Sciatic nerve (tissue), 2 donors: ENCODE results near the gene PPP2R5A. TPM values are rescaled to one million over a fixed set of nuclear protein-coding genes. Genes with fewer than 3 reads are reported as not detected.
"Not testable (repeated sequence)": the region's sequence is repeated elsewhere in the genome, so short reads cannot be mapped to it uniquely, and the experiment has no call there.

Experiments
- ATAC-seq: fragments of 200-7000 bp; cut with Tn5 transposase; one replicate; pipeline ENCODE4 v1.9.1; 2020; ENCODE audit warnings: mild to moderate bottlenecking, moderate library complexity
- DNase-seq: peaks from one replicate; pipeline ENCODE4 v3.0.0-alpha.2; 2020; ENCODE audit warnings: low spot score
- intact Hi-C: fragments of 100-400 bp; cut with DNase I; formaldehyde crosslinking; loops from one replicate; pipeline ENCODE4 v1.14.2; 2022
- total RNA-seq: library from RNA; stranded (reverse); fragmentation: NEBNext Ultra II Directional; extraction: Animal tissue kit (Norgen Biotek cat#: 25700); gene quantifications from one replicate; pipeline ENCODE4 v1.2.1, GENCODE V29; 2021
- donor health status: DM: no; HTN: no; CAD: no.
- donor health status: DM: no; HTN: no; CAD: no.

Gene PPP2R5A
- total RNA-seq, 1 donor from 2014 or later: 39.1 TPM

DNA sequence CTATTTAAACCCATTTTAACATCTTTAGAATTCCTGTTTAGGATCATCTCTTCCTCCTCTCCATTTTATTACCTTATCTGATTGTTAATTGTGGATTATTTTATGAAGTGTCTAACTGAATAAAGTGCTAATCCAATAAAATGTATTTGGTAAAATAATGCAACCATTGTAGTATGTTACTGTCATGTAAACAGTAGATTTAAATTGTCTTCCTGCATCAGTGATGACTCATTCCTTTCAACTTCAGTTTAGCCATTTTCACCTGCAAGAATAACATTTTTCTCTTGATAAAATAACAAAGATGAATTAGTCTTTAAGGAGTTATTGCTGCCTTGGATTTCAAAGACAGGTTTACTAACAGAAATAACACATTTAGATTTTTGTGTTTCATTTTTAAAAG is 5.4 kb downstream of the PPP2R5A start:
- intact Hi-C loops: loop anchor here (5.0 kb wide), 1 partner anchor 223 kb away; no protein-coding TSS in a partner anchor
- no peak for DNase-seq
- no peak for ATAC-seq

DNA sequence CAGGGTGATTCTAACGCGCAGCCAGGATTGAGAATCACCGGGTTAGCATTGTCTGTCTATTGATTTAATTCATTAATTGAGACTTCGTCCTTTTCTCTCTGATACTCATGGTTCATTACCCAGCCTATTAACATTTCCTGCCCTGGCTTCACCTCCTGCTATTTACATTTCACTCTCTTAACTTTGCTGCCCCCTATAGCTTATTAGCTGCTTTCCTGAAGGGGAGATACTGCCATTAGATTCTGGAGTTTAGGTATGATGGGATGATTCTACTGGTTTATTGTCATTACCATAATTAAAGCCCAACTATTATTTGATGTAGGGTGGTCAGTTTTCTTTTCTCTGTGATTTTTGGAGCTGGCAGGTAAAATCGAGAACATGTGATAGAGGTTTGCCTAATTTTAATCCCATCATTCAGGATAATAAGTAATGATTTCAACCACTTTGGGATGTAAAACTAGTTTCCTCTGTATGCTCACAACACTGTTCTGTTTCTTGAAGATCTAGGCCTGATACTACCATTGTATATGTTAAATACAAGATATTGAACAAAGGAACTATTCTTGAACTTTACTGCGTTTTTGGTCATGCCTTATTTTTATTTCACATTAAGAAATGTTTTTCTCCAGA is 6.4 kb downstream of the PPP2R5A start:
- ATAC-seq (peak; percentile 61), DNase-seq (no peak)
- intact Hi-C loops: loop anchor here (5.0 kb wide), 1 partner anchor 224 kb away; no protein-coding TSS in a partner anchor

DNA sequence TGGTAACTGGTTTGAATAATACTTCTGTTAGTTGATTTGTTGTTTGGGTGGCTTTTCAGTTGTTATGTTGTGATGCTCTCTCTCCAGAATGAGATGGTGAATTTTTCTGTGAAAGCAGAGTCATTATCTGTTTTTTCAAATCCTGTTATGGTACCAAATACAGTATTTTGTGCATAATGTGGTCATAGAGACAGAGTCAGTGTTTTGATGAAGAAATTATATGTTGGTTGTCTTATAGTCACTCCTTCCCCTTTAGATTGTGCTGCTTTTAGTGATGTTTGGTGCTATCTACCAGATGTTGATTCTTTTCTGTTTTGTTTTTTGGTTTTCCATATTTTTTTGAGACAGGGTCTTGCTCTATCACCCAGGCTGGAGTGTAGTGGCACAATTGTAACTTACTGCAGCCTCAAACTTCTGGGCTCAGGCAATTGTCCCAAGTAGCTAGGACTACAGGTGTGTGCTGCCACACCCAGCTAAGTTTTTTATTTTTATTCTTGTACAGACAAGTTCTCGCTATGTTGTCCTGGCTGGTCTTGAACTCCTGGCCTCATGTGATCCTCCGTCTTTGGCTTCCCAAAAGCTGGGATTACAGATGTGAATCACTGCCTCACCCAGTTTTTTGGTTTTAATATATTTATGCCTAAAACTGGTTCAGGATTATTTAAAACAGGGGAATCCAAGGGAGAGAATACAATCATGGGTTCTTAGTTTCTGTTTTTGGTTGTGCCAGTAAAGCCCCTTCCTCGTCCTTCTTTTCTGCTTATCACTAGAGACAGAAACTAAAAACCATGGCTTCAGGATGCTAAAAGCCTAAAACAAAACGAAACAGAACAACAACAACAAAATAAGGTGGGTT is 7.3 kb downstream of the PPP2R5A start:
- intact Hi-C loops: loop anchor here (5.0 kb wide), 1 partner anchor 225 kb away; no protein-coding TSS in a partner anchor
- no peak for ATAC-seq
- no peak for DNase-seq

DNA sequence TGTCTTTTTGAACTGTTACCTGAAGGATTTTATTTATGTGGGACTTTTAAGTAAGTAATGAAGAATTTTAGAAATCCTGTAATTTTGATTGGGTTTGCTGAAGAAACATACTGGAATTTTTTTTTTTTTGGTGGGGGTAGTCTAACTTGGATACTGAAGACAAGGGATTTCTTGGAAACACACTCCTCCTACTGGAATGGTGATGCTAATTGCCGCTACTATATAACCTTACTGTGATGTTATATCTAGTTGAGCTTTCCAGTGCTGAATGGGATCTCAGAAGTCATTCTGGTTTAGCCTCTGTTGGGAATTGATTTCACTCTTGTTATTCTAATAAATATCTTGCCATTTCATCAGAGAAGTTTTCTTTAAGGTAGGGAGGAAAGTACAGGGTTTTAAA is 8.4 kb downstream of the PPP2R5A start:
- DNase-seq (no peak), ATAC-seq (no peak)
- intact Hi-C loops: loop anchor here (5.0 kb wide), 1 partner anchor 226 kb away; no protein-coding TSS in a partner anchor

DNA sequence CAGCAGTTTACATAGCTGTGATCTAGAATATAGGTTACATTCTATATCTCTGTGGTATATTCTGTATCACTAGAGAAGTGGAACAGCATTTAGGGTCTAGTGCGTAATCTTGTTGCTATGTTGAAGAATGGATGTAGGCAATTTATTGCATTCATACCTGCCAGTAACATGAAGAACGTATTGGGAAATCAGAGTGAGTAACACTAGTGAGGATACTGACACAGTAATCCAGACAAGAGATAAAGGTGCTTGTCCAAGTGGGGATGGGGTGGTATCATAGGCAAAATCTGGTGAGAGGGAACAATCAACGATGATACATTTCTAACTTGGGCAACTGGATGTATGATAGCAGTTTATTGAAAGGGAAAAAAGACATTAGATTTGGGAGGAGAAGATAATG is 9.8 kb downstream of the PPP2R5A start:
- no peak for DNase-seq
- no peak for ATAC-seq
- intact Hi-C loops: loop anchor here (5.0 kb wide), 1 partner anchor 228 kb away; no protein-coding TSS in a partner anchor

DNA sequence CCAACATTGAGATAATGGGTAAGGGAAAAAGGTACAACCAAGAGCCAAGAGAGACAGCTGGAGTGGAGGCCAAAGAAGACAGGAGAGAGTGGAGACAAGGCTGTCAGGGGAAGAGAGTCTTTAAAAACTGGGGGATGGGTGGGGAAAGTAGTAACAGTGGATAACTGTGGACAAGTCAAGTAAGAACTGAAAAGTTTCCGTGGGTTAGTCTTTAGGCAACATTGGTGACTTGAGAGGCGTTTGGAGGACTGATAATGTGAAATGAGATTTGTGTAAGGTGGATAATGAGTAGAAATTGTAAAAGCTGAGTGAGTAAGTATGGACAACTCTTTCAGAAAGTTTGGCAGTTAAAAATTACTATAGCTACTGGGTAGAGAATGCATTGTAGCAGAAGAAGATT is 10.4 kb downstream of the PPP2R5A start:
- intact Hi-C loops: no loop called here
- ATAC-seq: no peak

DNA sequence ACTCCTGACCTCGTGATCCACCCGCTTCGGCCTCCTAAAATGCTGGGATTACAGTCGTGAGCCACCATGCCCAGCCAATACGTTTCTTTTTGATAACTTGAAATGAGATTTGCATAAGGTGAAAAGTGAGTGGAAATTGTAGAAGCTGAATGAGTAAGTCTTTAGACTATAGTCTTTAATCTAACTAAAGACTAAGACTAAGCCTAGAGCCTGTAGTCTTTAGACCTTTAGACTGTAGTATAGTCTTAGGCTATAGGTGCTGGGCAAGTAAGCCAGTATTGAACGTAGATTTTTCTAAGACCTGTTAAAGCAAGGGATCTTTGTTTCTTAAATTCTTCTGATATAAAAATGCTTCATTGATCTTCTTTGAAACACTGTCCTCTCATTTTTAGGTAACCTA is 12.1 kb downstream of the PPP2R5A start:
- intact Hi-C loops: no loop called here
- DNase-seq (no peak), ATAC-seq (no peak)

More for the DNA sequence above, 10.4 kb downstream of the PPP2R5A start:
- no peak for DNase-seq

DNA sequence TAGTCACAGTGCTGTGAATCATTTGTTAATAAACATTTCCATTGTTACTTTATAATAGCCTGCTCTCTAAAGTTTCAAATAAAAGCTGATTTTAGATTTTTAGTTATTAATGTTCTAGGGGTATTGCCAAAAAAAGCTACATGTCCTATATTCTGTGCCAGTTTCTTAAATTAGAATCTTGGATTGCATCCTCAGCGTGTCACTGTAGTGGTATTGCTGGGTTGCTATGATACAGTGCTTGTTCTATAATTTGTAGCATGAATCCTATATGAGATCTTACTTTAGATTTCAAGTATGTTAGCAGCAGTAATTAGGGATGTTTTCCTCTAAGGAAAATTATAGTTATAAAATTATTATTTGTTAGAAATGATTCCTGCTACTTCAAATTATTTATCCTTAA is 16.4 kb downstream of the PPP2R5A start:
- no peak for ATAC-seq
- no peak for DNase-seq
- intact Hi-C loops: no loop called here

DNA sequence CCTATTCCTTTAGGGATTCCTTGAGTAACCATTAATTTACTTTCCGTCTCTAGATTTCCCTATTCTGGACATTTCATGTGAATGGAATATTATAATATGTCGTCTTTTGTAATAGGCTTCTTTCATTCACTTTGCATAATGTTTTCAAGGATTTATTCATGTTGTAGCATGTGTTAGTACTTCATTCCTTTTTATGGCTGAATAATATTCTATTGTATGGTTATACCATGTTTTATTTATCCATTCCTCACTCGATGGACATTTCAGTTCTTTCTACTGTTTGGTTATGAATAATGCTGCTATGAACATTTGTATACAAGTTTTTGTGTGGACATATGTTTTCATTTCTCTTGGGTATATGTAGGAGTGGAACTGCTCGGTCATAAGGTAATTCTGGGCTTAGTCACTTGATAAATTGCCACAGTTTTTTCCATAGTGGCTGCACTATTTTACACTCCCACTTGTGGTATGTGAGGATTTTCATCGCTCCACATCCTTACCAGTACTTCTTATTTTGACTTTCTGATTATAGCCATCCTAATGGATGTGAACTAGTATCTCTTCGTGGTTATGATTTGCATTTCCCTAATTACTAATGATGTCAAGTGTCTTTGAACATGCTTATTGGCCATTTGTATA is 17.7 kb downstream of the PPP2R5A start:
- ATAC-seq: no peak
- no peak for DNase-seq
- intact Hi-C loops: no loop called here

DNA sequence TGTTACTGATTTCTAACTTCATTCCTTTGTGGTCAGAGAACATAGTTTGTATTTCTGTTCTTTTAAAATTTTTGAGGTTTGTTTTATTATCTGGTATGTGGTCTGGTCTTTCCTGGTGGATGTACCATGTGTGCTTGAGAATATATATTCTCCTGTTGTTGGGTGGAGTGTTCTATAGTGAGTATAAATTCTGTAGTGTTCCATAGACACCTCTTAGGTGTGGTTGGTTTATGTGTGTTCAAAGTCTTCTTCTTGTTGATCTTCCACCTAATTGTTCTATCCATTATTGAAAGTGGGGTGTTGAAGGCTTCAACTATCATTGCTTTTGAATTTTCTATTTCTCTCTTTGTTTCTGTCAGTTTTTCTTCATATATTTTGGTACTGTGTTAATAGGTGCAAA is 20.1 kb downstream of the PPP2R5A start:
- no peak for ATAC-seq
- intact Hi-C loops: no loop called here
- DNase-seq: no peak

DNA sequence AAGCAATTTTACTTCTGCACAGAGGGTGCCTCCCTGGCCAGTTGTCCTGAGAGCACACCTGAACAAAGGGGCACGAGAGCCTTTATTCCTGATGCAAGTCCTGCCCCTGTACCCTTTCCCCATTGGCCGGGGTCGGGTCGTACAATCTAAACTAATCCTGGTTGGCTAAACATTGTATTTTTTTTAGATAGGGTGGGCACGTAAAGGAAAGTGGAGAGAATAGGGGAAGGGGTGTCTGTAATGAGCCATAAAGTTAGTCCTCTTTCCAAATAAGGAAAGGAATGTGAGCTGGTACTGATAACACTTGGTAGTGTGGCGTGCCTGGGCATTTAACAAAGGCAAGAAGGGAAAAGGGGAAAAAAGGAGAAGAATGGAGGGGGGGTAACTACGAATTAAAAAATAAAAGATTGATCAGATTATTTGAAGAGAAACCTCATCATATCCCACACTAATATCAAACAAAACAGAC is 20.8 kb downstream of the PPP2R5A start:
- DNase-seq, ATAC-seq: not testable (repeated sequence)

DNA sequence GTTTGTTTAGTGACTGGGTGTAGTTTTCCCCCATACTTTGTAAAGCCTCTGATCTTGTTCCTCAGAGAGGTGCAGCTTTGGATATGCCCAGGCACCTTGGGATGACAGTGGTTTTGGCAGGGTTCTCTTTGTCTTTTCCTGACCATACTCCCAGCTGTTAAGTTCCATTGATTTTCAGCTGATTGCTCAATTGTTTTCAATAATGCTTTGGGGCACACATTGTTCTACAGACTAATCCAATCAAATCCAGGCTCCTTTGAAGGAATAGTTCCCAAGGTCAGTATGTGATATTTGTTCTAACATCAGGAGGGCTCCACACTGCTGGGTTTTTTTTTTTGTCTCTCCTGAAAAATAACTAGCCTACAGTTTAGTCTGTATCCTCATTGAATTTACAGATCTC is 24.8 kb downstream of the PPP2R5A start:
- DNase-seq (no peak), ATAC-seq (peak; percentile 55)
- intact Hi-C loops: no loop called here

More for the DNA sequence above, 20.8 kb downstream of the PPP2R5A start:
- intact Hi-C loops: not testable (repeated sequence)

DNA sequence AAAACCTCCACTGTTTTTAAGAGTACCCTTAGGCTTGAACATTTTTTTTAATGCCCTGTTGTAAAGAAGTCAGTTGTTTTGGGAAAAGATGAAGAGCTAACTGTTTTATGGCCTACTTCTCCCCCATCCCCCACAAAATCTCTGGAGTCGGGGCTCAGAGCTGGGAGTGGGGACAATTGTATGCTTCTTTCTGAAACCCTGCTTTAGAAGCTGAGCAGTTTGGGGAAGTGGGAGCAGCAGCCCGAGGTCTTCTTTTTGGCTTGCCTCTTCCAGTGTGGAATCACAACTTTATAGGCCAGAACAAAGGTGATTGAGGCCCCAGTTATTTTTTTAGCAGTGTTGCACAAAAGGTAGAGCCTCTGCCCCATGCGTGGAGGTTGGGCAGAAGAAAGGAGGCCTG is 25.2 kb downstream of the PPP2R5A start:
- DNase-seq (no peak), ATAC-seq (no peak)
- intact Hi-C loops: no loop called here

DNA sequence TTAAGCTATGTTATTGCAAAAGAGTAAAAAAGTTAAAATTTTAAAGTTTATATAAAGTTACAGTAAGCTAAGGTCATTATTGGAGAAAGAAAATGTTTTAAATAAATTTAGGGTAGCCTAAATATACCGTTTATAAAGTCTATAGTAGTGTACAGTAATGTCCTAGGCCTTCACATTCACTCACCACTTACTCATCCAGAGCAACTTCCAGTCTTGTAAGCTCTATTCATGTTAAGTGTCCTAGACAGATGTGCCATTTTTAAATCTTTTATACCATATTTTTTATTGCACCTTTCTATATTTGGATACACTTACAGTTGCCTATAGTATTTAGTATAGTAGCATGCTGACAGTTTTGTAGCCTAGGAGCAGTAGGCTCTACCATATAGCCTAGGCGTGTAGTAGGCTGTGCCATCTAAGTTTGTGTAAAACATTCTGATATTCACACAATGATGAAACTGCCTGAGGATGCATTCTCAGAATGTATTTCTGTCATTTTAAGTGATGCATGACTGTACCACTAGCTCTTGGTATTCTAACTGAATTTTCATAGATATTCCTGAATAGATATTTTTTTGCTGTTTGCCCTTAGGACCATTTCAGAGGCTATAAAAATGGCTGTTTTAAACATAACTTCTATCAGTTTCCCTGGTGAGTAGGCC is 26.8 kb downstream of the PPP2R5A start:
- no peak for DNase-seq
- no peak for ATAC-seq
- intact Hi-C loops: no loop called here

DNA sequence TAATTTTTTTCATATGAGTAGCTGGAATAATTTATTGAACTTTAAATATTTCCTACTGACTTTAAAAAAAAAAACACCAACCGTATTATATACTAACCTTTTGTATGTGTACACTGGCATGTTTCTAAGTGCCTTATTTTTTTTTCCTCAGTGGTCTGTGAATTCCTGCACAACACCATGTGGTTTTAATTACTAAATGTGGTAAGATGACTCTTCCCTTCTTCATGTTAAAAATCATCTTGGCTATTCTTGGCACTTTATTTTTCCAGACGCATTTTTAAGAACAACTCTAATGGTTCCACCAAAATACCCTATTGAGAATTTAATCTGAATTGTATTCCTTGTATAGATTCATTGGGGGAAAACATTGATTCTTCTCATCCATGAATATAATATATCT is 28.4 kb downstream of the PPP2R5A start:
- intact Hi-C loops: no loop called here
- peak; percentile 65 for ATAC-seq
- no peak for DNase-seq

DNA sequence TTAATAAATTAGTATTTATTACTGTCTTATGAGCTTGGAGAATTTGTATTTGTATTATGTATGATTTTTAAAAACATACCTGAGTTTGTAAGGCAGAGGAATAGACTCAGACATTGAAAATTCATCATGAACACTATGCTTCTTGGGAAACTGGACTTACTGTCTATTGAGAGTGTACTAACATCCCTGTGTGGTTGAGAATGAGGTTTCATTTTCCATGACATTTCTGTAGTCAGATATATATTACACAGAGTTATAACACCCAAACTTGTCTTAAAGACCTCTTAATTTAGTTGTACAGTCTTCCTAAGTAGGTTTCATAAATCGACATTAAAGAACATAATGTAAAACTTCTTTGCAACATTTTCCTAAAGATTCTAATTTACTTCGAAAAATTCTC is 30.0 kb downstream of the PPP2R5A start:
- DNase-seq (no peak), ATAC-seq (no peak)
- intact Hi-C loops: no loop called here

DNA sequence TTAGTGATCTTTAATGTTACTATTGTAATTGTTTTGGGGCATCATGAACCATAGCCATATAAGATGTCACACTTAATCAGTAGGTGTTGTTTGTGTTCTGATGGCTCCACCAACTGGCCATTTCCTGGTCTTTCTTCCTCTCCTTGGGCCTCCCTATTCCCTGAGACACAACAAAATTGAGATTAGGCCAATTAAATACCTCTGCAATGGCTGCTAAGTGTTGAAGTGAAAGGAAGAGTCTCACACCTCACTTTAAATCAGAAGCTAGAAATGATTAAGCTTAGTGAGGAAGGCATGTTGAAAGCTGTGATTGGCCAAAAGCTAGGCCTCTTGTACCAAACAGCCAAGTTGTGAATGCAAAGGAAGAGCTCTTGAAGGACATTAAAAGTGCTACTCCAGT is 30.7 kb downstream of the PPP2R5A start:
- intact Hi-C loops: no loop called here
- ATAC-seq: no peak
- no peak for DNase-seq

DNA sequence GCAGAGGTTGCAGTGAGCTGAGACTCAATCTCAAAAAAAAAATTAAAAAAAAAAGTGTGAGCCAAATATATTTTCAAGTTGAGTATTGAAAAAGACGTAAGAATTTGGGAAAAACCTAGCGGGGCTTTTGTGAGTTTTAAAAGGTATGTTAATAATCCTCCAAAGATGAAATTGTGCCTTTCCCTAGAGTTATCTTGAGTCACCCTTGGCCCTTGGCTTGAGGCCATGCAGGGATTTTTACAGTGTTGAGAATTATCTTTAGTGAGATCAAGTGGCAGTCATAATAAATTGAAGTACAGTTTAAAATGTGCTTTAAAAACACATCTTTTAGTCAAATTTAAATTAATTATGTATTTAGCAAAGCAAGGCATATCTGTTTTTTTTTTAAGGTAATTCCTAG is 32.7 kb downstream of the PPP2R5A start:
- DNase-seq: no peak
- no peak for ATAC-seq
- intact Hi-C loops: no loop called here

DNA sequence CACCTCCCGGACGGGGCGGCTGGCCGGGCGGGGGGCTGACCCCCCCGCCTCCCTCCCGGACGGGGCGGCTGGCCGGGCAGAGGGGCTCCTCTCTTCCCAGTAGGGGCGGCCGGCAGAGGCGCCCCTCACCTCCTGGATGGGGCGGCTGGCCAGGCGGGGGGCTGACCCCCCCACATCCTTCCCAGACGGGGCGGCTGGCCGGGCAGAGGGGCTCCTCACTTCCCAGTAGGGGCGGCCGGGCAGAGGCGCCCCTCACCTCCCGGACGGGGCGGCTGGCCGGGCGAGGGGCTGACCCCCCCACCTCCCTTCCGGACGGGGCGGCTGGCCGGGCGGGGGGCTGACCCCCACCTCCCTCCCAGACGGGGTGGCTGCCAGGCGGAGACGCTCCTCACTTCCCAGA is 35.8 kb downstream of the PPP2R5A start:
- DNase-seq, ATAC-seq, intact Hi-C loops: not testable (repeated sequence)
